Neural cell (in vitro differentiated cells): ENCODE data around the gene PLXNA4.

Experiments
- CTCF ChIP-seq: fragments of 450-650 bp; IDR thresholded peaks from 2 replicates; pipeline ENCODE4 v1.5.1; 2014; ENCODE audit warnings: antibody characterized with exemption, mild to moderate bottlenecking, moderate library complexity; ENCODE audit not compliant: poor library complexity, severe bottlenecking
- EZH2 ChIP-seq: fragments of 200-600, 300-800 bp; shearing (Covaris generic), sonication (generic); IDR thresholded peaks from 2 replicates; pipeline ENCODE4 v1.6.1; 2014; ENCODE audit warnings: antibody characterized with exemption, low read length, borderline replicate concordance, mild to moderate bottlenecking; ENCODE audit not compliant: insufficient read depth, poor library complexity, severe bottlenecking
- MXI1 ChIP-seq: fragments of 450-650 bp; conservative IDR thresholded peaks from 2 replicates; pipeline ENCODE4 v1.6.1; 2014; ENCODE audit warnings: antibody characterized with exemption, mild to moderate bottlenecking; ENCODE audit not compliant: poor library complexity, severe bottlenecking
- POLR2AphosphoS5 ChIP-seq: IDR thresholded peaks from 2 replicates; pipeline ENCODE4 v1.6.1; 2012
- SMC3 ChIP-seq: fragments of 450-650 bp; conservative IDR thresholded peaks from 2 replicates; pipeline ENCODE4 v1.6.1; 2014; ENCODE audit warnings: antibody characterized with exemption, mild to moderate bottlenecking, moderate library complexity; ENCODE audit not compliant: poor library complexity
- TF ChIP-seq, protein P1 (sequence below): IDR thresholded peaks from 2 replicates; pipeline ENCODE4 v1.6.1; 2012; ENCODE audit warnings: borderline replicate concordance

GRCh38 chr7:132081686-132082085, 494.6 kb downstream of the PLXNA4 start:
- TF ChIP-seq CTCF = no peak
- TF ChIP-seq EZH2 = no peak
- TF ChIP-seq SMC3 = no peak
- TF ChIP-seq POLR2AphosphoS5 = no peak
- no peak for TF ChIP-seq MXI1
- TF ChIP-seq, protein P1, sequence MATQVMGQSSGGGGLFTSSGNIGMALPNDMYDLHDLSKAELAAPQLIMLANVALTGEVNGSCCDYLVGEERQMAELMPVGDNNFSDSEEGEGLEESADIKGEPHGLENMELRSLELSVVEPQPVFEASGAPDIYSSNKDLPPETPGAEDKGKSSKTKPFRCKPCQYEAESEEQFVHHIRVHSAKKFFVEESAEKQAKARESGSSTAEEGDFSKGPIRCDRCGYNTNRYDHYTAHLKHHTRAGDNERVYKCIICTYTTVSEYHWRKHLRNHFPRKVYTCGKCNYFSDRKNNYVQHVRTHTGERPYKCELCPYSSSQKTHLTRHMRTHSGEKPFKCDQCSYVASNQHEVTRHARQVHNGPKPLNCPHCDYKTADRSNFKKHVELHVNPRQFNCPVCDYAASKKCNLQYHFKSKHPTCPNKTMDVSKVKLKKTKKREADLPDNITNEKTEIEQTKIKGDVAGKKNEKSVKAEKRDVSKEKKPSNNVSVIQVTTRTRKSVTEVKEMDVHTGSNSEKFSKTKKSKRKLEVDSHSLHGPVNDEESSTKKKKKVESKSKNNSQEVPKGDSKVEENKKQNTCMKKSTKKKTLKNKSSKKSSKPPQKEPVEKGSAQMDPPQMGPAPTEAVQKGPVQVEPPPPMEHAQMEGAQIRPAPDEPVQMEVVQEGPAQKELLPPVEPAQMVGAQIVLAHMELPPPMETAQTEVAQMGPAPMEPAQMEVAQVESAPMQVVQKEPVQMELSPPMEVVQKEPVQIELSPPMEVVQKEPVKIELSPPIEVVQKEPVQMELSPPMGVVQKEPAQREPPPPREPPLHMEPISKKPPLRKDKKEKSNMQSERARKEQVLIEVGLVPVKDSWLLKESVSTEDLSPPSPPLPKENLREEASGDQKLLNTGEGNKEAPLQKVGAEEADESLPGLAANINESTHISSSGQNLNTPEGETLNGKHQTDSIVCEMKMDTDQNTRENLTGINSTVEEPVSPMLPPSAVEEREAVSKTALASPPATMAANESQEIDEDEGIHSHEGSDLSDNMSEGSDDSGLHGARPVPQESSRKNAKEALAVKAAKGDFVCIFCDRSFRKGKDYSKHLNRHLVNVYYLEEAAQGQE = no peak
